Uterus (tissue), 2 donors: ENCODE measurements around the gene NDUFS7.

ENCODE experiments used
- POLR2A ChIP-seq, 2 donors: fragments of 450-650 bp; IDR thresholded peaks; one replicate each; pipeline ENCODE4 v1.6.1; 2016; ENCODE audit warnings: antibody characterized with exemption in 2 of 2, mild to moderate bottlenecking in 1 of 2, moderate library complexity in 1 of 2
- TF ChIP-seq, protein P1 (sequence below), 4 experiments: fragments of 200-600 bp in 2 of 4; fragments of 450-650 bp in 2 of 4; sonication (generic) in 2 of 4; IDR thresholded peaks; one replicate each; pipeline ENCODE4 v1.5.1; 2016 to 2019; ENCODE audit warnings: antibody characterized with exemption in 4 of 4, mild to moderate bottlenecking in 2 of 4, moderate library complexity in 1 of 4

DNA sequence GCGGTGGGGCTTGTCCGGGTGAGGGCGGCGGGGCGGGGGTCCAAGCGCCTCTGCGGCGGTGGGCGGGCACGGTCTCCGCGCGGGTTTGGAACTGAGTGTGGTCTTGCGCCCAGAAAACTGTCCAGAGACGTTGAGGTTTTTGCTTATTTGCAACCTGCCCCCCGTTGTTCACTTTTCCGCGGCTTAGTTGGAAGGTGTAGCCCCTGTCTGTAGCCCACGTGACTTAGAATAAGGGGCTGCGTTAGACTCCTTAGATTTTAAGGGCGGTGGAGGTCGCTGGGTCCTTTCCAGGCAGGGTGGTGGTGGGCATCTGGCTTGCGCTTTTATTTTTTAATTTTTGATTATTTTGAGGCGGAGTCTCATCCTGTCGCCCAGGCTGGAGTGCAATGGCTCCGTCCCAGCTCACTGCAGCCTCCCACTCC, 55.2 kb downstream of the NDUFS7 start:
- TF ChIP-seq, protein P1, sequence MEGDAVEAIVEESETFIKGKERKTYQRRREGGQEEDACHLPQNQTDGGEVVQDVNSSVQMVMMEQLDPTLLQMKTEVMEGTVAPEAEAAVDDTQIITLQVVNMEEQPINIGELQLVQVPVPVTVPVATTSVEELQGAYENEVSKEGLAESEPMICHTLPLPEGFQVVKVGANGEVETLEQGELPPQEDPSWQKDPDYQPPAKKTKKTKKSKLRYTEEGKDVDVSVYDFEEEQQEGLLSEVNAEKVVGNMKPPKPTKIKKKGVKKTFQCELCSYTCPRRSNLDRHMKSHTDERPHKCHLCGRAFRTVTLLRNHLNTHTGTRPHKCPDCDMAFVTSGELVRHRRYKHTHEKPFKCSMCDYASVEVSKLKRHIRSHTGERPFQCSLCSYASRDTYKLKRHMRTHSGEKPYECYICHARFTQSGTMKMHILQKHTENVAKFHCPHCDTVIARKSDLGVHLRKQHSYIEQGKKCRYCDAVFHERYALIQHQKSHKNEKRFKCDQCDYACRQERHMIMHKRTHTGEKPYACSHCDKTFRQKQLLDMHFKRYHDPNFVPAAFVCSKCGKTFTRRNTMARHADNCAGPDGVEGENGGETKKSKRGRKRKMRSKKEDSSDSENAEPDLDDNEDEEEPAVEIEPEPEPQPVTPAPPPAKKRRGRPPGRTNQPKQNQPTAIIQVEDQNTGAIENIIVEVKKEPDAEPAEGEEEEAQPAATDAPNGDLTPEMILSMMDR (IDR thresholded peaks at IDR 0.05), result no peak
- no peak for TF ChIP-seq POLR2A (IDR thresholded peaks at IDR 0.05)
